ENCODE results near the gene PDE12. TPM values are rescaled to one million over a fixed set of nuclear protein-coding genes. Genes with fewer than 3 reads are reported as not detected.
"Not testable (repeated sequence)": the region's sequence is repeated elsewhere in the genome, so short reads cannot be mapped to it uniquely, and the experiment has no call there.

Gene PDE12
- polyA plus RNA-seq, 3 donors from 2014 or later, result 7.4 to 21.3 (median 15.3) TPM

DNA sequence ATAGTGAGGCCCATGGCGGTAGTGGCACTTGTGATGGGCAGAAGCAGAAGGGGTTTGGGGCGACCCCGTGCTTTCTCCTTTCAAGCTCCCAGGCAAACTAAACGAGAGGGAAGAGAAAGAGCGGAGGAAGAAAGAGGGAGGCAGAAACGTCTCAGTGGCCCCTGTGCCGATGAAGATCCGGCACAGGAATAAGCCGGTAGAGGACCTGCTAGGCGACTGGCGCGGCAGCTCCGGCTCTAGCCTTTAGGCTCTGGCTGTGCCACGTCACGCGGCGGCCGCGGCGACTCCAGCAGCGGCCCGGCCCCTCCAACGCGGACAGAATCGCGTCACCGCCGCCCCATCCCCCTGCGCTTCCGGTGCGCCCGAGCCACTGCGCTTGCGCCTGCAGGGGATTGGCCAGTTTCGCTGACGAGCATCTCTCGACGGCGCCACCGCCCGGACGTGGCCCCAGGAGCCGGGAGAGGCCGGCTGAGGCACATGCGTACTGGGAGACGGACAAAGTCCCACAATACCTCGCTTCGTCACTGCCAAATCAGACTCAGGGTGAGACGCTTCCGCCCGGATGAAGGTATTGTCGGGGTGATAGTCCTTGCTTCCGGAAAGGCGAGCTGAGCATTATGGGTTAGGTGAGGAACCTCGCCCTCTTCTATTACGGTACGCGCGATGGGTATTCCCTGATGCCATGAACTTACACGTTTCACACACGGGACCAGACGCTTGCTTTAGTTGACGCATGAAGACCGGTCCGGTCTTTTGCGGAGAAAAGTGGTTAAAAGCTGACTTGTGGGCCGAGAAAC is 41.3 kb downstream of the PDE12 start, which contains the start of gene ARF4:
TSS of gene ARF4 (minus strand) at position 218 of the 797 bp plus-strand sequence. CDS start at position 14, 204 bp downstream.
- peaks cover 19 to 25% (median 23%) of the 10 kb centered on the region in 3 donors for H3K27me3 Mint-ChIP-seq (ENCODE audit: low read depth in 3 of 3)
- H3K9me3 Mint-ChIP-seq, result no peaks in the 10 kb centered on the region
- peak; percentile 100 for DNase-seq
- peak within 1 kb of the TSS; percentile 95 to 100 (median 98) for H3K4me3 Mint-ChIP-seq
- H3K27ac Mint-ChIP-seq, result peak within 1 kb of the TSS; percentile 100
- peaks cover 55 to 68% of the 10 kb centered on the region in 2 donors for H3K4me1 Mint-ChIP-seq
- H3K36me3 Mint-ChIP-seq, result peaks cover 0 to 4% (median 0%) of the 10 kb centered on the region in 3 donors

DNA sequence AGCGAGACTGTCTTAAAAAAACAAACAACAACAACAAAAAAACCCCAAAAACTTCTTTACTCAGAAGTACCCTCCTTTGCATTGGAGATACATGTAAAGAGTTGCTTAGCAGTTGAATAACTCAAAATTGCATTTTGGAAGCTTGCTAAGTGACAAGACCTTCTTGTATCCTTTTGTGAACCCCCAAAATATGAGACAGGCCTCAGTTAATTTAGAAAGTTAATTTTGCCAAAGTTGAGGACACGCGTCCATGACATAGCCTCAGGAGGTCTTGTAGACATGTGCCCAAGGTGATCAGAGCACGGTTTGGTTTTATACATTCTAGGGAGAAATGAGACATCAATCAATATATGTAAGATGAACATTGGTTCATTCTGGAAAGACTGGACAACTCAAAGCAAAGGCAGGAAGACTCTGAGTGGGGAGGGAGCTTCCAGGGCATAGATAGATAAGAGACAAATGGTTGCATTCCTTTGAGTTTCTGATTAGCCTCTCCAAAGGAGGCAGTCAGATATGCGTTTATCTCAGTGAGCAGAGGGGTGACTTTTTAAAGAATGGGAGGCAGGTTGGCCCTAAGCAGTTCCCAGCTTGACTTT is 42.8 kb downstream of the PDE12 start:
- Mint-ChIP-seq H3K36me3 (peaks cover 0 to 4% (median 0%) of the 10 kb centered on the region in 3 donors), H3K4me3 (peak overlapping the region; percentile 95 to 100 (median 98)), H3K27me3 (ENCODE audit: low read depth in 3 of 3) (peaks cover 19 to 24% (median 23%) of the 10 kb centered on the region in 3 donors), H3K27ac (peak overlapping the region; percentile 100), H3K4me1 (peaks cover 46 to 52% of the 10 kb centered on the region in 2 donors), H3K9me3 (no peaks in the 10 kb centered on the region)
- no peak for DNase-seq

DNA sequence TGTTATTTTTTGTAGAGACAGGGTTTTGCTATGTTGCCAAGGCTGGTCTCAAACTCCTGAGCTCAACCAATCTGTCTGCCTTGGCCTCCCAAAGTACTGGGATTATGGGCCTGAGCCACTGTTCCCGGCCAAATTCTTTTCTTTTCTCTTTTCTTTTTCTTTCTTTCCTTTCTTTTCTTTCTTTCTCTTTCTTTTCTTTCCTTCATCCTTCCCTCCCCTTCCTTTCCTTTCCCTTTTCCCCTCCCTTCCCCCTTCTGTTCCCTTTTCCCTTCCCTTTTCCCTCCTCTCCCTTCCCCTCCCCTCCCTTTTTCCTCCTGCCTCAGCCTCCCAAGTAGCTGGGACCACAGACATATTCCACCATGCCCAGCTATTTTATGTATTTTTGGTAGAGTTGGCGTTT is 44.1 kb downstream of the PDE12 start:
- H3K9me3 Mint-ChIP-seq, result peaks cover 0 to 3% (median 0%) of the 10 kb centered on the region in 6 donors
- peaks cover 4 to 10% (median 6%) of the 10 kb centered on the region in 3 donors for H3K36me3 Mint-ChIP-seq
- no peak for DNase-seq
- peaks cover 35 to 42% of the 10 kb centered on the region in 2 donors for H3K4me1 Mint-ChIP-seq
- peak overlapping the region in 3 of 6 donors; percentile 62 to 78 (median 75) for H3K27ac Mint-ChIP-seq
- H3K4me3 Mint-ChIP-seq, result no peak overlapping the region
- peaks cover 19 to 24% (median 21%) of the 10 kb centered on the region in 3 donors for H3K27me3 Mint-ChIP-seq (ENCODE audit: low read depth in 3 of 3)

DNA sequence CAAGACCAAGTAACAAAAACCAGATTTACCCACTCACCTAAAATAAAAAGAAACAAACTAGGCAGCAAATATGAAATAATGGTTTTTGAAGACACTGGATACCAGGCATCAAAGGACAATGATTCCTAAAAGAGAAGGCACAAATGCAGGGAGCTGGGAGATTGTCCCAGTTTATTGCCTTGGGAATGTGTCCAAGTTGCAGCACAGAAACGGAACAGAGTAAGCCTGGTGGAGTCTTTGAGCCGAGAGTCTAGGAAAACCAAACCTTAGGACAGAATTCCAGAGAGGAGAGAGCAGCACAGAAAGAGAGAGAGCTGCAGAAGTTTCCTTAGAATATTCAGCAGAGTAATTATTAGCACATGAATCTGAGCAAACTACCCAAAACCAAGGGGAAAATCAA is 48.9 kb downstream of the PDE12 start:
- Mint-ChIP-seq H3K9me3 (peaks cover 2 to 13% (median 8%) of the 10 kb centered on the region in 6 donors), H3K4me3 (no peak overlapping the region), H3K36me3 (peaks cover 23 to 44% (median 34%) of the 10 kb centered on the region in 3 donors), H3K4me1 (no peaks in the 10 kb centered on the region), H3K27me3 (ENCODE audit: low read depth in 3 of 3) (peaks cover 0 to 2% (median 0%) of the 10 kb centered on the region in 3 donors), H3K27ac (no peak overlapping the region)
- DNase-seq, result no peak

DNA sequence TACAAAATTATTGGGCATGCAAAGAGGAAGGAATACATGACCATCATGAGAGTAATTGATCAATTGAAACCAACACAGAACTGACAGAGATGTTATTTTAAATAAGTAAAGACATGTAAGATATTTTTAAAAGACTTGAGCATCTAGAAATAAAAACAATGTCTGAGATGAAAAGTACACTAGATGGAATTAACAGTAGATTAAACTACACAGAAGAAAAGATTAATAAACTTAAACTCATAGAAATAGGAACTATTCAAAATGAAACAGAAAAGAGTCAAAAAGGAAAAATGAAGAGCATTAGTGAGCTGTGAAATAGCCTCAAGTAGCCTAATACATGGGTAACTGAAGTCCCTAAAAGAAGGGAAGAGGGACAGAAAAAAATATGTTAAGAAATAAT is 49.6 kb downstream of the PDE12 start:
- Mint-ChIP-seq H3K27ac (no peak overlapping the region), H3K9me3 (peaks cover 2 to 13% (median 8%) of the 10 kb centered on the region in 6 donors), H3K36me3 (peaks cover 23 to 44% (median 39%) of the 10 kb centered on the region in 3 donors), H3K27me3 (ENCODE audit: low read depth in 3 of 3) (peaks cover 0 to 2% (median under 1%) of the 10 kb centered on the region in 3 donors), H3K4me3 (no peak overlapping the region), H3K4me1 (no peaks in the 10 kb centered on the region)
- no peak for DNase-seq

DNA sequence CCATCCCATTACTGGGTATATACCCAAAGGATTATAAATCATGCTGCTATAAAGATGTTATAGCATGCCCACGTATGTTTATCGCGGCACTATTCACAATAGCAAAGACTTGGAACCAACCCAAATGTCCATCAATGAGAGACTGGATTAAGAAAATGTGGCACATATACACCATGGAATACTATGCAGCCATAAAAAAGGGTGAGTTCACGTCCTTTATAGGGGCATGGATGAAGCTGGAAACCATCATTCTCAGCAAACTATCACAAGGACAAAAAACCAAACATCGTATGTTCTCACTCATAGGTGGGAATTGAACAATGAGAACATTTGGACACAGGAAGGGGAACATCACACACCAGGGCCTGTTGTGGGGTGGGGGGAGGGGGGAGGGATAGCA is 55.8 kb downstream of the PDE12 start:
- peaks cover 9 to 31% (median 30%) of the 10 kb centered on the region in 3 donors for H3K36me3 Mint-ChIP-seq
- not testable (repeated sequence) for H3K4me1 Mint-ChIP-seq; DNase-seq; H3K4me3 Mint-ChIP-seq; H3K9me3 Mint-ChIP-seq; H3K27me3 Mint-ChIP-seq (ENCODE audit: low read depth in 3 of 3); H3K27ac Mint-ChIP-seq

DNA sequence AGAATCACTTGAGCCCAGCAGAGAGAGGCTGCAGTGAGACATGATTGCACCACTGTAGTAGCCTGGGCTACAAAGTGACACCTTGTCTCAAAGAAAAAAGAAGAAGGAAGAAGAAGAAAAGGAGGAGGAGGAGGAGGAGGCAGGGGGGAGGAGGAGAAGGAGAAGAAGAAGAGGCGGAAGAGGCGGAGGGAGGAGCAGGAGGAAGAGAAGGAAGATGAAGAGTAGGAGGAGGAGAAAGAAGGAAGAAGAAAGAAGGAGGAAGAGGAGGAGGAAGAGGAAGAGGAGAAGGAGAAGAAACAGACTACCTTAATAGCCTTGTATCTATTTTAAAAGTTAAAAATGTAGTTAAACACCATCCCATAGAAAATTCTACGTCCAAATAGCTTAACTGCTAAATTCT is 60.2 kb downstream of the PDE12 start:
- Mint-ChIP-seq H3K4me3 (no peak overlapping the region), H3K4me1 (peaks cover 0 to 6% of the 10 kb centered on the region in 2 donors), H3K27ac (peak overlapping the region in 1 of 6 donors; percentile 14), H3K36me3 (peaks cover 0 to 11% (median 4%) of the 10 kb centered on the region in 3 donors), H3K9me3 (no peaks in the 10 kb centered on the region), H3K27me3 (ENCODE audit: low read depth in 3 of 3) (no peaks in the 10 kb centered on the region)
- no peak for DNase-seq

Other genes starting within 250 kb of the PDE12 start
- not detected for gene DNAH12, start 11.9 kb upstream of the PDE12 start, polyA plus RNA-seq
- 100 to 1,000 TPM; 136 to 221 (median 158) TPM for gene ARF4, start 41.1 kb downstream of the PDE12 start, polyA plus RNA-seq
- 10 to 100 TPM in 2 of 3 donors, 1 to 10 TPM in 1; 8.8 to 37.1 (median 27.5) TPM for gene DENND6A, start 136.8 kb downstream of the PDE12 start, polyA plus RNA-seq
- 10 to 100 TPM; 11.0 to 31.2 (median 19.3) TPM for gene SLMAP, start 200.0 kb downstream of the PDE12 start, polyA plus RNA-seq